Thyroid gland (tissue), 4 donors: ENCODE data around the gene SLC7A1. TPM values are rescaled to one million over a fixed set of nuclear protein-coding genes. Genes with fewer than 3 reads are reported as not detected.

Experiments used
- DNase-seq, 2 donors: peaks; one replicate each; pipeline ENCODE4 v3.0.0-alpha.2; 2019
- H3K27ac ChIP-seq, 3 donors: fragments of 200-600 bp; sonication (generic); 1 replicate in 2 of 3; 2 replicates in 1 of 3; pipeline ENCODE4 v1.5.1; 2016 to 2019; ENCODE audit warnings: mild to moderate bottlenecking in 1 of 3, moderate library complexity in 1 of 3
- H3K27me3 ChIP-seq: fragments of 200-600 bp; sonication (generic); one replicate; pipeline ENCODE4 v1.5.1; 2019
- H3K36me3 ChIP-seq, 2 donors: fragments of 200-600 bp; sonication (generic); one replicate each; pipeline ENCODE4 v1.5.1; 2016 to 2019
- H3K4me1 ChIP-seq, 2 donors: fragments of 200-600 bp; sonication (generic); one replicate each; pipeline ENCODE4 v1.5.1; 2017 to 2019
- H3K4me3 ChIP-seq, 3 donors: fragments of 200-600 bp; sonication (generic); replicated peaks in 1 of 3; 1 replicate in 2 of 3; 2 replicates in 1 of 3; pipeline ENCODE4 v1.5.1; 2016; ENCODE audit warnings: mild to moderate bottlenecking in 1 of 3
- H3K9me3 ChIP-seq: fragments of 200-600 bp; sonication (generic); one replicate; pipeline ENCODE4 v1.5.1; 2017
- CTCF ChIP-seq, 6 experiments: fragments of 200-600 bp in 3 of 6; fragments of 450-650 bp in 3 of 6; sonication (generic) in 3 of 6; IDR thresholded peaks; one replicate each; pipeline ENCODE4 v1.5.1; 2016 to 2019; ENCODE audit warnings: antibody characterized with exemption in 6 of 6, mild to moderate bottlenecking in 2 of 6, inconsistent platforms in 1 of 6, moderate library complexity in 1 of 6
- POLR2A ChIP-seq, 2 donors: fragments of 450-650 bp; IDR thresholded peaks; one replicate each; pipeline ENCODE4 v1.6.1; 2017; ENCODE audit warnings: antibody characterized with exemption in 2 of 2, mild to moderate bottlenecking in 2 of 2, moderate library complexity in 1 of 2
- WGBS, 2 donors: methylation state at CpG; one replicate each; pipeline ENCODE4 v1.1.5; 2017; 5-methylcytosine and 5-hydroxymethylcytosine counted together
- intact Hi-C: fragments of 100-400 bp; cut with DNase I; formaldehyde crosslinking; loops from one replicate; pipeline ENCODE4 v1.15.1; 2023
- total RNA-seq, 4 donors: library from RNA; depleted of rRNA; stranded (reverse); fragments of >200 nt; gene quantifications; one replicate each; pipeline ENCODE4 v1.2.3, GENCODE V29; 2016

Gene SLC7A1
- total RNA-seq, 4 donors from 2014 or later: 12.9 to 31.2 (median 22.5) TPM

- DNase-seq: no peak
- 98 to 100% methylated on average over 4 of the region's 4 CpGs for WGBS, 2 donors
- H3K9me3 ChIP-seq: no peaks in the 10 kb centered on the region
- H3K27ac ChIP-seq: no peak overlapping the region
- intact Hi-C loops: no loop called here
- TF ChIP-seq CTCF (IDR thresholded peaks at IDR 0.05) (no peak), POLR2A (IDR thresholded peaks at IDR 0.05) (no peak)
- no peak overlapping the region for H3K4me3 ChIP-seq
- H3K27me3 ChIP-seq: no peaks in the 10 kb centered on the region
- no peaks in the 10 kb centered on the region for H3K36me3 ChIP-seq
- no peaks in the 10 kb centered on the region for H3K4me1 ChIP-seq
These were observed 25.7 kb upstream of the SLC7A1 start for GRCh38 chr13:29621051-29621800.

DNA sequence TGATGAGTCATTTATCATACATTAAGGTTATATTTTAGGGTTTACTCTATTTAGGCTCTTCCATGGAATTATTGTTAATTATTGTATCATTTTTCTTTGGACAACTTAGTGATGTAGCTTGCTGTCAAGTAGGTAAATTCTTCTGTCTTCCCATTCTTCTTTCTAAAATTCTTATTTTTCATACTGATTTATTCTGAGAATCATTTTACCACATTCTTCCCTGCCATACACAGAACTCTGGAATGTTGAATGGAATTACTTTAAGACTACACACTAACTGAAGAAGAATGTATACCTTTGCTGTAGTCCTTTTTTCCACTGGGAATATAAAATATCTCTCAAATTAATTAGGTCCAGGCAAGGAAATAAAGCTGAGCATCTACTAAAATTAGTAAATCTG is 24.5 kb upstream of the SLC7A1 start:
- Histone ChIP-seq H3K27ac (no peak overlapping the region), H3K9me3 (no peaks in the 10 kb centered on the region), H3K4me1 (no peaks in the 10 kb centered on the region), H3K27me3 (no peaks in the 10 kb centered on the region), H3K36me3 (no peaks in the 10 kb centered on the region), H3K4me3 (no peak overlapping the region)
- TF ChIP-seq POLR2A (IDR thresholded peaks at IDR 0.05) (no peak), CTCF (IDR thresholded peaks at IDR 0.05) (no peak)
- no peak for DNase-seq
- intact Hi-C loops: no loop called here

- WGBS, 2 donors: 78 to 80% methylated on average over 3 of the region's 3 CpGs
- Histone ChIP-seq H3K36me3 (no peaks in the 10 kb centered on the region), H3K9me3 (no peaks in the 10 kb centered on the region), H3K4me1 (peaks cover 7 to 8% of the 10 kb centered on the region in 2 donors), H3K27ac (no peak overlapping the region), H3K4me3 (no peak overlapping the region), H3K27me3 (no peaks in the 10 kb centered on the region)
- no peak for DNase-seq
- intact Hi-C loops: no loop called here
- TF ChIP-seq POLR2A (IDR thresholded peaks at IDR 0.05) (no peak), CTCF (IDR thresholded peaks at IDR 0.05) (no peak)
These were observed 17.6 kb upstream of the SLC7A1 start for GRCh38 chr13:29613101-29613500.

GRCh38 chr13:29607465-29607864 is 12.0 kb upstream of the SLC7A1 start:
- H3K36me3 ChIP-seq: no peaks in the 10 kb centered on the region
- no peak for TF ChIP-seq POLR2A (IDR thresholded peaks at IDR 0.05)
- TF ChIP-seq CTCF (IDR thresholded peaks at IDR 0.05): no peak
- H3K4me3 ChIP-seq: no peak overlapping the region
- no peaks in the 10 kb centered on the region for H3K9me3 ChIP-seq
- intact Hi-C loops: no loop called here
- no peak for DNase-seq
- 94 to 100% methylated on average over 1 of the region's 1 CpG for WGBS, 2 donors
- no peak overlapping the region for H3K27ac ChIP-seq
- no peaks in the 10 kb centered on the region for H3K27me3 ChIP-seq
- peaks cover 6 to 7% of the 10 kb centered on the region in 2 donors for H3K4me1 ChIP-seq

DNA sequence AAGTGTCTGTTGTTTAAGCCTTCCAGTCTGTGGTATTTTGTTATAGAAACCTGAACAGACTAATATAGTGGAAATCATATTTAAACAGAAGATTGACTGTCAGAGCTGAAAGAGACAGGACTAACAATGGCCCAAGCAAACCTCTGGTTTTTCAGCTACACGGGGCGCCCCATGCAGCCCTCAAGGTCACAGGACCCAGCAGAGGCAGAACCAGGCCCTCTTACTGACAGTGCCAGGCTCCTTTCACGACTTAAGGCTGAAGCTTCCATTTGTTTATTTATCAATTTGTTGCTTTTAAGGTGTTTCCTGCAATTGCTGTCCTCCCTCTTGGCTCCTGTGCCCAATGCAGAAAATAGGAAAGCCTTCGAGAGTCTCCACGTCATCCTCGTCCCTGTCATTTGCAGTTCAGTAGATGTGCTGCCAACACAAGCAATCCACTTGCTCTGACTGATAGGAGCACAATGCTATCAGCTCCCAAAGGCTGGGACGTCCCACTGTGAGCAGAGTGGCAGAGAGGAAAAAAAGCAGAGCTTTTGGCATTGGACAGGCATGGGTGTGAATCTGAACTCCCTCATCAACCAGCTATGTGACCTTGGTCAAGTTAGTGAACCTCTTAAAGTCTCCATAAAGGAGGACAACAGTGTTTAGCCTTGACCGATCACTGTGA is 10.5 kb upstream of the SLC7A1 start:
- H3K4me1 ChIP-seq: peaks cover 0 to 6% of the 10 kb centered on the region in 2 donors
- no peaks in the 10 kb centered on the region for H3K36me3 ChIP-seq
- H3K27me3 ChIP-seq: no peaks in the 10 kb centered on the region
- no peak overlapping the region for H3K27ac ChIP-seq
- H3K9me3 ChIP-seq: no peaks in the 10 kb centered on the region
- TF ChIP-seq POLR2A (IDR thresholded peaks at IDR 0.05): no peak
- no peak for TF ChIP-seq CTCF (IDR thresholded peaks at IDR 0.05)
- intact Hi-C loops: no loop called here
- no peak overlapping the region for H3K4me3 ChIP-seq
- no peak for DNase-seq
- WGBS, 2 donors: 74 to 82% methylated on average over 8 of the region's 8 CpGs
